HepG2 (cell line): ENCODE data around the gene EZH1. TPM values are rescaled to one million over a fixed set of nuclear protein-coding genes. Genes with fewer than 3 reads are reported as not detected.

ENCODE experiments used
- KDM1A ChIP-seq: IDR thresholded peaks from 2 replicates; pipeline ENCODE4 v1.6.1; 2016; ENCODE audit warnings: missing compliant biosample characterization
- SMYD3 ChIP-seq: sonication (generic); formaldehyde crosslinking; IDR thresholded peaks from 2 replicates; pipeline ENCODE4 v1.8.1; 2023; ENCODE audit warnings: mild to moderate bottlenecking, missing genetic modification reagents
- SP4 ChIP-seq: sonication (generic); formaldehyde crosslinking; IDR thresholded peaks from 2 replicates; pipeline ENCODE4 v1.8.1; 2023; ENCODE audit warnings: mild to moderate bottlenecking, missing genetic modification reagents
- TAF1 ChIP-seq: sonication (generic); formaldehyde crosslinking; IDR thresholded peaks from 2 replicates; pipeline ENCODE4 v1.4.0; 2020; ENCODE audit warnings: missing genetic modification reagents
- ZKSCAN1 ChIP-seq: fragments of 150-350 bp; IDR thresholded peaks from 2 replicates; pipeline ENCODE4 v1.6.1; 2014; ENCODE audit warnings: low read length
- ZNF790 ChIP-seq: sonication (generic); formaldehyde crosslinking; IDR thresholded peaks from 2 replicates; pipeline ENCODE4 v1.8.0; 2022; ENCODE audit warnings: missing genetic modification reagents, mild to moderate bottlenecking, borderline replicate concordance
- ZSCAN12 ChIP-seq: sonication (generic); formaldehyde crosslinking; IDR thresholded peaks from 2 replicates; pipeline ENCODE4 v1.9.0; 2021; ENCODE audit warnings: mild to moderate bottlenecking, missing genetic modification reagents
- polyA plus RNA-seq, 8 experiments: library from polyadenylated mRNA; depleted of rRNA in 3 of 8; stranded (reverse) in 7 of 8; unstranded in 1 of 8; fragments of >200 nt; fragmentation: Illumina TruSeq in 4 of 8; extraction: Trizol in 4 of 8; gene quantifications; 2 replicates each; pipeline versions ENCODE4 v1.2.1 to v1.2.3, GENCODE V29; 2011 to 2016; ENCODE audit warnings: low read depth in 4 of 8, missing spikeins in 1 of 8, mixed read lengths in 1 of 8; ENCODE audit not compliant: insufficient read depth in 1 of 8
- total RNA-seq, 5 experiments: library from RNA; depleted of rRNA; stranded (reverse); fragments of >200 nt; fragmentation: Illumina TruSeq; extraction: Trizol; gene quantifications; 2 replicates each; pipeline ENCODE4 v1.2.3, GENCODE V29; 2016; ENCODE audit warnings: low read depth in 1 of 5
- TF ChIP-seq, protein P1 (sequence below), 2 experiments: fragments of 450-650 bp in 1 of 2; sonication (generic) in 1 of 2; formaldehyde crosslinking in 1 of 2; IDR thresholded peaks; 2 replicates each; pipeline versions ENCODE4 v1.6.1 to v1.8.0; 2016 to 2022; ENCODE audit warnings: antibody characterized with exemption in 1 of 2, mild to moderate bottlenecking in 1 of 2, missing genetic modification reagents in 1 of 2
- TF ChIP-seq, protein P2 (sequence below): sonication (generic); formaldehyde crosslinking; IDR thresholded peaks from 2 replicates; pipeline ENCODE4 v1.5.1; 2020; ENCODE audit warnings: mild to moderate bottlenecking, moderate library complexity, missing genetic modification reagents

EZH1 gene
- total and polyA plus RNA-seq, 2 of the 13 experiments (the other 11 are each of a cell fraction or from before 2014, with no cell fraction given): 11.6 to 24.0 TPM

DNA sequence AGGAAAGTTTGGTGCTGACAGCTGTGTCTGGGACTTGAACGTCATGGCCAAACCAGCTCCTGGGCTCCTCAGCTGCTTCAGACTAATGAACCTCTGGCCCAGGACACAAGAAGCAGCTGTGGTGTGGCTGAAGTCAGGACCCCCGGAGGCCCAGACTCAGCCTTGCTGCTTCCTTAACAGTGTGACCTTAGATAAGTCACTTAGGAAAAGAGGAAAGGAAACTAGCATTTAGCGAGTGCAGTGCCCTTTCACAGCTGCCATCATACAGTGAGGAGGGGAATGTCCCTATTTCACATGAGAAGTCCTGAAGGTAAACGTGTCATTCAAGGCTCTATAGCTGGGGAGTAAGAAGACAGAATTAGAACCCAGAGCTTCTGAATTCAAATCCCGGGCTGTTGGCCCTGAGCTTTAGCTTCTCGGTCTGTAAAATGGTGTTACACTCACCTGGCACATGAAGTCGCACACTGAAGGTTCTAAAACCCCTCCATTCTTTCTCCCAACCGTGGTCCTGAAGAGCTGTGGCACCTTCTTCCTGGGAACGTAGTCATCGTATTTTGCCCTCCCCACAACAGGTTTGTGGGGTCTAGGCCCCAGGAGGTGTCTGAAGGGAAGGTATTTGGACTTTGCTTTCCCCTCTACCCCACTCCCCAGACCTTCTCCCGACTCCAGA is 15.3 kb upstream of the EZH1 start (continued):
- TF ChIP-seq, protein P1, sequence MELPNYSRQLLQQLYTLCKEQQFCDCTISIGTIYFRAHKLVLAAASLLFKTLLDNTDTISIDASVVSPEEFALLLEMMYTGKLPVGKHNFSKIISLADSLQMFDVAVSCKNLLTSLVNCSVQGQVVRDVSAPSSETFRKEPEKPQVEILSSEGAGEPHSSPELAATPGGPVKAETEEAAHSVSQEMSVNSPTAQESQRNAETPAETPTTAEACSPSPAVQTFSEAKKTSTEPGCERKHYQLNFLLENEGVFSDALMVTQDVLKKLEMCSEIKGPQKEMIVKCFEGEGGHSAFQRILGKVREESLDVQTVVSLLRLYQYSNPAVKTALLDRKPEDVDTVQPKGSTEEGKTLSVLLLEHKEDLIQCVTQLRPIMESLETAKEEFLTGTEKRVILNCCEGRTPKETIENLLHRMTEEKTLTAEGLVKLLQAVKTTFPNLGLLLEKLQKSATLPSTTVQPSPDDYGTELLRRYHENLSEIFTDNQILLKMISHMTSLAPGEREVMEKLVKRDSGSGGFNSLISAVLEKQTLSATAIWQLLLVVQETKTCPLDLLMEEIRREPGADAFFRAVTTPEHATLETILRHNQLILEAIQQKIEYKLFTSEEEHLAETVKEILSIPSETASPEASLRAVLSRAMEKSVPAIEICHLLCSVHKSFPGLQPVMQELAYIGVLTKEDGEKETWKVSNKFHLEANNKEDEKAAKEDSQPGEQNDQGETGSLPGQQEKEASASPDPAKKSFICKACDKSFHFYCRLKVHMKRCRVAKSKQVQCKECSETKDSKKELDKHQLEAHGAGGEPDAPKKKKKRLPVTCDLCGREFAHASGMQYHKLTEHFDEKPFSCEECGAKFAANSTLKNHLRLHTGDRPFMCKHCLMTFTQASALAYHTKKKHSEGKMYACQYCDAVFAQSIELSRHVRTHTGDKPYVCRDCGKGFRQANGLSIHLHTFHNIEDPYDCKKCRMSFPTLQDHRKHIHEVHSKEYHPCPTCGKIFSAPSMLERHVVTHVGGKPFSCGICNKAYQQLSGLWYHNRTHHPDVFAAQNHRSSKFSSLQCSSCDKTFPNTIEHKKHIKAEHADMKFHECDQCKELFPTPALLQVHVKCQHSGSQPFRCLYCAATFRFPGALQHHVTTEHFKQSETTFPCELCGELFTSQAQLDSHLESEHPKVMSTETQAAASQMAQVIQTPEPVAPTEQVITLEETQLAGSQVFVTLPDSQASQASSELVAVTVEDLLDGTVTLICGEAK (IDR thresholded peaks at IDR 0.05): no peak
- TF ChIP-seq, protein P1 (CRISPR knock-in tag; IDR thresholded peaks at IDR 0.05): no peak
- no peak for TF ChIP-seq SMYD3 (CRISPR knock-in tag)
- 0 out of 2 replicates have a peak, but pooled peaks have one; percentile 11 for TF ChIP-seq ZNF790 (CRISPR knock-in tag)
- no peak for TF ChIP-seq ZSCAN12
- 0 out of 2 replicates have a peak, but pooled peaks have one; percentile 3 for TF ChIP-seq TAF1 (CRISPR knock-in tag)
- peak; percentile 11; the same call in 1 of the 2 replicates for TF ChIP-seq KDM1A (CRISPR knock-in tag)
- TF ChIP-seq ZKSCAN1: no peak
- peak; percentile 11; the same call in 1 of the 2 replicates for TF ChIP-seq SP4 (CRISPR knock-in tag)
- TF ChIP-seq, protein P2, sequence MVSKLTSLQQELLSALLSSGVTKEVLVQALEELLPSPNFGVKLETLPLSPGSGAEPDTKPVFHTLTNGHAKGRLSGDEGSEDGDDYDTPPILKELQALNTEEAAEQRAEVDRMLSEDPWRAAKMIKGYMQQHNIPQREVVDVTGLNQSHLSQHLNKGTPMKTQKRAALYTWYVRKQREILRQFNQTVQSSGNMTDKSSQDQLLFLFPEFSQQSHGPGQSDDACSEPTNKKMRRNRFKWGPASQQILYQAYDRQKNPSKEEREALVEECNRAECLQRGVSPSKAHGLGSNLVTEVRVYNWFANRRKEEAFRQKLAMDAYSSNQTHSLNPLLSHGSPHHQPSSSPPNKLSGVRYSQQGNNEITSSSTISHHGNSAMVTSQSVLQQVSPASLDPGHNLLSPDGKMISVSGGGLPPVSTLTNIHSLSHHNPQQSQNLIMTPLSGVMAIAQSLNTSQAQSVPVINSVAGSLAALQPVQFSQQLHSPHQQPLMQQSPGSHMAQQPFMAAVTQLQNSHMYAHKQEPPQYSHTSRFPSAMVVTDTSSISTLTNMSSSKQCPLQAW (CRISPR knock-in tag): 0 out of 2 replicates have a peak, but pooled peaks have one; percentile 15
